Activated B cell treated with CpG ODN at 0.5 μM for 24 hours (primary cell): Measurements from ENCODE around the gene WDR38. TPM values are rescaled to one million over a fixed set of nuclear protein-coding genes. Genes with fewer than 3 reads are reported as not detected.
A peak's percentile ranks its signal among the peaks of the same experiment; 100 is the strongest.

Experiments
- ATAC-seq: fragments of 200-7000 bp; cut with Tn5 transposase; one replicate; pipeline ENCODE4 v1.10.0; 2021; ENCODE audit warnings: low read depth, mild to moderate bottlenecking, moderate library complexity
- CTCF ChIA-PET: fragments of 350-600 bp; sonication (Branson Sonifier 250); formaldehyde crosslinking; loops from one replicate; lab custom pipeline; 2021; ENCODE audit warnings: antibody characterized with exemption; lab: Charles Lee
- POLR2A ChIA-PET: fragments of 350-600 bp; sonication (Branson Sonifier 250); formaldehyde crosslinking; loops from one replicate; lab custom pipeline; 2021; ENCODE audit warnings: antibody characterized with exemption; lab: Charles Lee
- DNase-seq: peaks from one replicate; pipeline ENCODE4 v3.0.0; 2022
- H3K27ac Mint-ChIP-seq: one replicate; pipeline ENCODE4 v1.8.0; 2020; ENCODE audit warnings: mixed read lengths
- H3K27me3 Mint-ChIP-seq: one replicate; pipeline ENCODE4 v1.8.0; 2021; ENCODE audit warnings: mixed read lengths
- H3K36me3 Mint-ChIP-seq: one replicate; pipeline ENCODE4 v1.8.0; 2021; ENCODE audit warnings: low read depth, mixed read lengths
- H3K4me1 Mint-ChIP-seq: one replicate; pipeline ENCODE4 v1.8.0; 2021; ENCODE audit warnings: mixed read lengths
- H3K4me3 Mint-ChIP-seq: one replicate; pipeline ENCODE4 v1.8.0; 2020; ENCODE audit warnings: mild to moderate bottlenecking, mixed read lengths
- H3K9me3 Mint-ChIP-seq: one replicate; pipeline ENCODE4 v1.8.0; 2020; ENCODE audit warnings: mixed read lengths
- intact Hi-C: fragments of 100-400 bp; cut with micrococcal nuclease; formaldehyde crosslinking; loops from one replicate; pipeline ENCODE4 v1.15.1; 2024
- total RNA-seq: library from RNA; stranded (reverse); gene quantifications from 2 replicates; pipeline ENCODE4 v1.2.3, GENCODE V29; 2022
- TF ChIP-seq, protein P1 (sequence below): fragments of 200-600 bp; IDR thresholded peaks from one replicate; pipeline ENCODE4 v1.8.0; 2022; ENCODE audit warnings: antibody characterized with exemption, mild to moderate bottlenecking

Gene WDR38
- total RNA-seq, 1 donor from 2014 or later: not detected

DNA sequence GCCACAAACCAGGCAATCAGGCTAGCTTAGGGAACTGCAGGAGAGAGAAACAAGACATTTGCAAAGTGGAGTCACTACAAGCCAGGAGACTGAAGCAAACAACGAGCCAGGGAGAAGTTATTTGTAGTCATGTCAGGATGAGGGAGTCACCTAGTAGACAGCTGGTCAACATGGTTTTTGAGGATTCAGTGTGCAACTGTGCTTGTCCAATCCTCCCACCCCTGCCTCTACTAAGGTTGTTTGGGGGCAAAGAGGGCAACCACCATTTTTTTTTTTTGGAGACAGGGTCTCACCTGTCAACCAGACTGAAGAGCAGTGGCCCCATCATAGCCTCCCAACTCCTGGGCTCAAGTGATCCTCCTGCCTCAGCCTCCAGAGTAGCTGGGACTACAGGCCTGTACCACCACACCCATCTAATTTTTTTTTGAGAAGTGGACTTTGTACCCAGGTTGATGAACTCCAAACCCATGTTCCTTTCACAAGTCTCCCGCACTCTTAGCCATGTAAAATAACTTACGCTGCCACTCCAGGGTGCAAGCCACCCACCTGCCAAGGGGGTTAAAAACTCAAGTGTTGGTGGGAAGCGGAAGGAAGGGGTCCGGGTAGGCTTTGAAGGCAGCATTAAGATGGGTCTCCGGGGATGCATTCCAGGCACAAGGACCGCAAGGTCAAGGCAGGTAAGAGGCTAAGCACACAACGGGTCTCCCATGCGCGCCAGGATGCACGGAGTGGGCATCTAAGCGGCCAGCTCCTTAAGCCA, 7.5 kb downstream of the WDR38 start:
- no peak for ATAC-seq
- no peaks in the 10 kb centered on the region for H3K9me3 Mint-ChIP-seq
- no peak for DNase-seq
- peaks cover 47% of the 10 kb centered on the region for H3K4me1 Mint-ChIP-seq
- no peaks in the 10 kb centered on the region for H3K27me3 Mint-ChIP-seq
- TF ChIP-seq, protein P1, sequence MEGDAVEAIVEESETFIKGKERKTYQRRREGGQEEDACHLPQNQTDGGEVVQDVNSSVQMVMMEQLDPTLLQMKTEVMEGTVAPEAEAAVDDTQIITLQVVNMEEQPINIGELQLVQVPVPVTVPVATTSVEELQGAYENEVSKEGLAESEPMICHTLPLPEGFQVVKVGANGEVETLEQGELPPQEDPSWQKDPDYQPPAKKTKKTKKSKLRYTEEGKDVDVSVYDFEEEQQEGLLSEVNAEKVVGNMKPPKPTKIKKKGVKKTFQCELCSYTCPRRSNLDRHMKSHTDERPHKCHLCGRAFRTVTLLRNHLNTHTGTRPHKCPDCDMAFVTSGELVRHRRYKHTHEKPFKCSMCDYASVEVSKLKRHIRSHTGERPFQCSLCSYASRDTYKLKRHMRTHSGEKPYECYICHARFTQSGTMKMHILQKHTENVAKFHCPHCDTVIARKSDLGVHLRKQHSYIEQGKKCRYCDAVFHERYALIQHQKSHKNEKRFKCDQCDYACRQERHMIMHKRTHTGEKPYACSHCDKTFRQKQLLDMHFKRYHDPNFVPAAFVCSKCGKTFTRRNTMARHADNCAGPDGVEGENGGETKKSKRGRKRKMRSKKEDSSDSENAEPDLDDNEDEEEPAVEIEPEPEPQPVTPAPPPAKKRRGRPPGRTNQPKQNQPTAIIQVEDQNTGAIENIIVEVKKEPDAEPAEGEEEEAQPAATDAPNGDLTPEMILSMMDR: no peak
- peak overlapping the region; percentile 94 for H3K27ac Mint-ChIP-seq
- H3K4me3 Mint-ChIP-seq: peak overlapping the region; percentile 95
- intact Hi-C loops: loop anchor here (2.0 to 5.0 kb wide), 5 partner anchors 34 to 887 kb away; partner anchors contain the start of genes GAPVD1, HSPA5, PBX3 and PPP6C
- ChIA-PET POLR2A (interaction anchor here (0.6 to 4.3 kb wide), 13 partner anchors 8 to 381 kb away, joined by 3 to 164 read pairs (median 5); partner anchors contain the start of genes GOLGA1, HSPA5, NR6A1 and OLFML2A), CTCF (interaction anchor here (1.3 to 3.8 kb wide), 5 partner anchors 8 to 89 kb away, joined by 5 to 28 read pairs (median 6); partner anchors contain the start of genes NR6A1 and WDR38)
- H3K36me3 Mint-ChIP-seq: peaks cover 54% of the 10 kb centered on the region

DNA sequence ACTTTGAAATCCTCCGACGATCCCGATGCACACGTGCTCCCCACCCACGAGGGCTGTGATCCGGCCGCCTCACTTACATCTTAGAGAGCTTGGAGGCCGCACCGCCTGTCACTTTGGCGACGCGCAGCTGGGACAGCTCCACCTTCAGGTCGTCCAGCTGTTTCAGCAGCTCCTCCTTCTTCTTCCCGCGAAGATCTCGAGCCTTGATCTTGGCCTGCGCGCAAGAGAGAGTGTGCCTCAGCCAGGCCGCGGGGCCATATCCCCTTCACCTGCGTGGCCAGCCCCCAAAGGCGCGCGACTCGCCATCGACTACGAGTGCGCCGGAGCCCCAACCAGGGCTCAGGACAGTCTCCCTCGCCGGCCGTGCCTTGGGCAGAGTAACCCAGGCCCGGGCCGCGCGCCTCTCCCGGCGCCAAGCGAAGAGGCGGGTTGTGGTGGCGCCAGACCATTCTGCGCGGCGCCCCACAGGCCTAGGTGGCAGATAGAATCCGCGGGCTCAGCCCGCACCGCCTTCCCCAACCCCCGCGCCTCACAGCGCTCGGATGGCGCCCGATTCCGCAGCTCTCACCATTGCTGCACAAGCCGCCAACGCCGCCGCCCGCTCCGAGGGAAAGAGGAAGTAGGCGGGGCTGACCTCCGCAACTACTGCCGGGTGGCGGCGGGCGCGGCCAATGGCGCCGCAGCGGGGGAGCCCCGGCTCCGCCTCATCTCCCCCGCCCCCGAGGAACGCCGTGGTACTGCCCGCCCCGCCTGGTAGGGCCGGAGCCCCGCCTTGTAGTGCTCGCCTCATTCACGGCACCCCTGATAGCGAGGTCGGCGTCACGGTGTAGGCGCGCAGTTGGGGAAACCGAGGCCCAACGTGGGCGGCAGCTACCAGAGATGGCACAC, 8.3 kb downstream of the WDR38 start, which contains the start of the genes ARPC5L and RPL35:
Gene ARPC5L (plus strand): TSS at position 789 of the 888 bp plus-strand sequence. CDS start 7,161 bp downstream, outside the sequence.
Gene RPL35 (minus strand): TSS at position 616 of the 888 bp plus-strand sequence. CDS start 45 bp downstream, at position 571.
- H3K27me3 Mint-ChIP-seq: no peaks in the 10 kb centered on the region
- intact Hi-C loops: loop anchor here (1.0 to 5.0 kb wide), 9 partner anchors 8 to 886 kb away; partner anchors contain the start of genes GAPVD1, HSPA5, NR6A1 and PBX3
- H3K9me3 Mint-ChIP-seq: no peaks in the 10 kb centered on the region
- ChIA-PET POLR2A (interaction anchor here (0.5 to 4.3 kb wide), 23 partner anchors 9 to 1956 kb away, joined by 3 to 164 read pairs (median 5); partner anchors contain the start of genes GAPVD1, GOLGA1, HSPA5 and NR6A1), CTCF (interaction anchor here (1.3 to 3.8 kb wide), 5 partner anchors 8 to 90 kb away, joined by 5 to 28 read pairs (median 6); partner anchors contain the start of genes NR6A1 and WDR38)
- peak within 1 kb of the TSS; percentile 94 for H3K27ac Mint-ChIP-seq
- peaks cover 47% of the 10 kb centered on the region for H3K4me1 Mint-ChIP-seq
- ATAC-seq (peak; percentile 95), DNase-seq (peak; percentile 92)
- H3K36me3 Mint-ChIP-seq: peaks cover 53% of the 10 kb centered on the region
- H3K4me3 Mint-ChIP-seq: peak within 1 kb of the TSS; percentile 95
- TF ChIP-seq, protein P1: no peak

DNA sequence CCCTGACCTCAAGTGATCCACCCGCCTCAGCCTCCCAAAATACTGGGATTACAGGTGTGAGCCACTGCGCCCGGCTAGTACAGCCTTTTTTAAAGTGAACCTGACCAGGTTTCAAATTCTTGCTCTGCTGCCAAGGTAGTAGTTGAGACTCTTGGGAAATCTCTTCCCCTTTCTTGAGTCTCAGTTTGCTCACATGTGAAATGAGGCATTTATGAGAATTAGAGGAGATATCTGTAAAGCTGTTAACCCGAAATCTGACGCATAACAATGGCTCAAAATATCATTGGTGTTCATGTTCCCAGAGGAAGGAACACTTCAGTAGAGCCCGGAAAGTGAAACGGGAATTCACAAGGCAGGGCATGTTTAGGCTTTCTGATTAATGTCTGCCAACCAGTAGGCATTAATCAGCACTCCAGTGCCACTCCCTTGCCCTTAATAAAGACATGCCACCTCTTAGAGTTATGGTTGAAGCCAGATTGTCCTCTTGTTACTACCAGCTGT, 10.2 kb downstream of the WDR38 start:
- Mint-ChIP-seq H3K27ac (peak overlapping the region; percentile 81), H3K4me3 (peak overlapping the region; percentile 44), H3K9me3 (no peaks in the 10 kb centered on the region), H3K36me3 (peaks cover 37% of the 10 kb centered on the region), H3K4me1 (peaks cover 53% of the 10 kb centered on the region), H3K27me3 (no peaks in the 10 kb centered on the region)
- TF ChIP-seq, protein P1: no peak
- ChIA-PET POLR2A (interaction anchor here (0.7 to 4.3 kb wide), 2 partner anchors 8 to 71 kb away, joined by 4 to 164 read pairs; no protein-coding TSS in a partner anchor), CTCF (interaction anchor here (0.9 to 3.8 kb wide), 2 partner anchors 10 to 86 kb away, joined by 3 to 28 read pairs; partner anchors contain the start of genes OLFML2A and WDR38)
- no peak for DNase-seq
- ATAC-seq: no peak
- intact Hi-C loops: loop anchor here (2.0 to 5.0 kb wide), 6 partner anchors 93 to 884 kb away; partner anchors contain the start of genes GAPVD1, HSPA5, NR6A1 and PBX3

DNA sequence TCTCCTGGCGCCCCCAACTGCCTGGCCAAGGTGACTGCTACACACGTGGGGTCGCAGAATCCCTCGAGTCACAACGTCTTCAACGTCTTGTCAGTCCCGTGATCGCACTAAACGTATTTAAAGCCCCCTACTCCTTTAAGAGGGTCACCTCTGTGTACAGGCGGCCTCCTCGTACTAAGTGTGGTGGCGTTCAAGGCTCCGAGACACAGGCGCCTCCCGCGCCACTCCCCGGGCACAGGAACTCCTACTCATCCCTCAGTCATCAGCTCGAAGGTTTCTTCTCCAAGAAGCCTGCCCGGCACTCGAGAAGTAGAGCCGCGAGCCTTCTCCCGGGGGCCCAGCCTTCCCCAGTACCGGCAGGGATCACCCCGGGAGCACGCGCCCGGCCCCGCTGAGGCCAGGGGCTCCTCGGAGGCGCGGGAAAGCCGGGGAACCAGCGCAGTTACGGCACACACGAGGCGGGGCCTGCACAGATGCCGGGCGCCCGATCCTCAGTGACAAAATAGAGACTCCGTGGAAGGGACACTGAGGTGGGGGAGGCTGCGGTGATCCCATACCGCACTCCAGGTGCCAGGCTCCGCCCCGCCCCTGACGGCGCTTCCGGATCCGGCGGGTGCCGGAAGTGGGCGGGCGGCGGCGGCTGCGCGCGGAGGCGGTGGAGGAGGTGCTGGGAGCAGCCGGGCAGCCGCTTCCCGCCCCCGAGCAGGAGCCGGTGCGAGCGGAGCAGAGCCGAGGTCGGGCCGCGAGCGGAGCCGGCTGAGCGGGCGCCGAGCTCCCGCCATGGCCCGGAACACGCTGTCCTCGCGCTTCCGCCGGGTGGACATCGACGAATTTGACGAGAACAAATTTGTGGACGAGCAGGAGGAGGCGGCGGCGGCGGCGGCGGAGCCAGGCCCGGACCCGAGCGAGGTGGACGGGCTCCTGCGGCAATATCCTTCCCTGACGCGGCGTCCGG, 15.5 kb downstream of the WDR38 start:
- ATAC-seq: peak; percentile 69
- Mint-ChIP-seq H3K36me3 (peaks cover 35% of the 10 kb centered on the region), H3K4me3 (peak overlapping the region; percentile 91), H3K9me3 (no peaks in the 10 kb centered on the region), H3K27me3 (no peaks in the 10 kb centered on the region), H3K27ac (peak overlapping the region; percentile 97), H3K4me1 (peaks cover 54% of the 10 kb centered on the region)
- POLR2A ChIA-PET: interaction anchor here (0.6 to 7.3 kb wide), 8 partner anchors 7 to 98 kb away, joined by 3 to 164 read pairs (median 7); partner anchors contain the start of genes ARPC5L, GOLGA1, NR6A1 and RPL35
- DNase-seq: peak; percentile 97
- TF ChIP-seq, protein P1: no peak
- intact Hi-C loops: loop anchor here (2.0 kb wide), 1 partner anchor 26 kb away; no protein-coding TSS in a partner anchor
- CTCF ChIA-PET: interaction anchor here (2.2 kb wide), 1 partner anchor 7 kb away, joined by 6 read pairs; the partner anchor contains the start of genes ARPC5L and RPL35
